Activated naive CD4-positive, alpha-beta T cell treated with anti-CD3 and anti-CD28 coated beads, Interleukin-2, amount 50 U/mL, for 24 hours (primary cell): ENCODE results near the gene TNS4.

Experiments used
- H3K27ac Mint-ChIP-seq: one replicate; pipeline ENCODE4 v1.8.0; 2021; ENCODE audit warnings: mild to moderate bottlenecking, mixed read lengths
- H3K27me3 Mint-ChIP-seq: one replicate; pipeline ENCODE4 v1.8.0; 2021; ENCODE audit warnings: mixed read lengths
- H3K36me3 Mint-ChIP-seq: one replicate; pipeline ENCODE4 v1.8.0; 2021; ENCODE audit warnings: mixed read lengths
- H3K4me1 Mint-ChIP-seq: one replicate; pipeline ENCODE4 v1.8.0; 2021; ENCODE audit warnings: mixed read lengths
- H3K4me3 Mint-ChIP-seq: one replicate; pipeline ENCODE4 v1.8.0; 2021; ENCODE audit warnings: mild to moderate bottlenecking, mixed read lengths
- H3K9me3 Mint-ChIP-seq: one replicate; pipeline ENCODE4 v1.8.0; 2021; ENCODE audit warnings: mixed read lengths

The TNS4 gene

DNA sequence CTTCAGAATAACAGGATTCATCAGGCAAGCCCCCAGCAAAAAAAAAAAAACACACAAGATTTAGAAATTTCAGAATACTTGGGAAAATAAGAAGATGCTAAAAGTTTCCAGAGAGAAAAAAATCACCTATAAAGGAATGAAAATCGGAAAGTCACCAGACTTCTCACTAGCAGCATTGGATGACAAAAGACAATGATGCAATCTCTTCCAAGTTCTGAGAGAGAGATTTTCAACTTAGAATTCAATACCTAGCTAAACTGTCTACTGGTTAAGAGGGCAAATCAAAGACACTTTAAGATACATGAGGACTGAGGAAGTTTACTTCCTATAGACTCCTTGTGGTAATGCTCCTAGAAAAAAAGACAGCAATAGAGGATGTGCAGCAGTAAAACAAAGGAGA lies 23.9 kb upstream of the TNS4 start:
- Mint-ChIP-seq H3K9me3 (peaks cover 8% of the 10 kb centered on the region), H3K4me3 (no peak overlapping the region), H3K27ac (no peak overlapping the region), H3K27me3 (no peaks in the 10 kb centered on the region), H3K36me3 (peaks cover 17% of the 10 kb centered on the region), H3K4me1 (peaks cover 32% of the 10 kb centered on the region)

DNA sequence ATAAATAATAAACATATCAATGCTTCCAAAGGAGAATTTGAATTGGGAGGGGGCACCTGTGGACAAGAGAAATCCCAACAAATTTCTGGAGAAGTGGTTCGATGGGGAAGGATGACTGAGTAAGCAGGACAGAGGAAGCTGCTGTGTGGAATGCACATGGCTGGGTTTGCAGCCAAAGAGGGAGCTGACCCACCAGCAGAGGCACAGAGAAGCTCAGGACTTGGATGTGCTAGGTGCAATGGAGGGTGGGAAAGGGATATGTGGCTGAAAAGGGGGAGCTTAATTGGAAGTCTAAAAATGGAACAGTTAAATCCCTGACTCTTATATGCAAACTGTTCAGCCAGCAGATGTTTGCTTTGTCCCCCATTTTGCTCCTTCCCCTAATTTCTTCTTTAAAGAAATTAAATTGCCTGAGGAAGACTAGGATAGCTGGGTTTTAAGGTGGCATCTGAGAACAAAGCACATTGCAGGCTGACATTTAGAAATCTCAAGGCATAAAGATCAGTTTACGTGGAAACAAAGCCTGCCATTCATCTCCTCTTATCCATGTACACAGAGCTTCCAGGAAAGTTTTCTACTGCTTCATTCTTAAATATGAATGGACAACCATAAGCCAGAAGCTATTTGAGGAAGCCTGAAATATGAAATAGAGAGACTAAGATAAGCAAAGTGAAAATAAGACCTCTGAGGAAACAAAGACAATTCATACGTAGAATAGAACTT lies 23.0 kb upstream of the TNS4 start:
- H3K4me1 Mint-ChIP-seq = peaks cover 32% of the 10 kb centered on the region
- H3K36me3 Mint-ChIP-seq = peaks cover 17% of the 10 kb centered on the region
- H3K27ac Mint-ChIP-seq = no peak overlapping the region

GRCh38 chr17:40522961-40523310 lies 21.5 kb upstream of the TNS4 start:
- Mint-ChIP-seq H3K4me1 (peaks cover 30% of the 10 kb centered on the region), H3K27ac (no peak overlapping the region)

More for the DNA sequence above, 23.0 kb upstream of the TNS4 start:
- H3K27me3 Mint-ChIP-seq = no peaks in the 10 kb centered on the region
- H3K4me3 Mint-ChIP-seq = no peak overlapping the region
- H3K9me3 Mint-ChIP-seq = peaks cover 8% of the 10 kb centered on the region

DNA sequence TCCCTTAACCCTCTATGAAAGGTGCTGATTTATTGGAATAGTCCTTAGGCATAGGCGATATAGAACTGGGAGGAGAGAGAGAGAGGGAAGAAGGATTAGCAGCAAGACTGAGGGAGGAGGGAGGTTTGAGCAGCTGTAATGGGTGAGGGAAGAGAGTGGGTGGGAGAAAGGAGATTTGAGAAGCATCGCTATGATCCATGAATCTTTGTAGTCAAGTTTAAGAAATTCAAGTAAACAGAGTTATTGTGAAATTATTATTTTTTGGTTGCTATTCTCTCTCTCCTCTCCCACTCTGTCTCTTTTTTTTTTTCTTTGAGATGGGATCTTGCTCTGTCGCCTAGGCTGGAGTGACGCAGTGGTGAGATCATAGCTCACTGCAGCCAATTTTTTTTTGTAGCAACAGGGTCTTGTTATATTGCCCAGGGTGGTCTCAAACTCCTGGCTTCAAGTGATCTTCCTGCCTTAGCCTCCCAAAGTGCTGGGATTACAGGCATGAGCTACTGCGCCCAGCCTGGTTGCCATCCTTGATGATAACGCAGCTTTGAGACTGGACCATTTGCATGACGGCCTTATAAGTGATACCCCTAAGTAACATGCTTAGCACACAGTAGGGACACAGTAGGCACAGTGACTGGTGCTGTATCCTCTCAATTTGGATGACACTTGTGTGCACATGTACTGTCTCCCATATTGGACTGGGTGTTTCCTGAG lies 21.0 kb upstream of the TNS4 start:
- Mint-ChIP-seq H3K4me3 (no peak overlapping the region), H3K27ac (no peak overlapping the region), H3K9me3 (peaks cover 8% of the 10 kb centered on the region), H3K4me1 (peaks cover 33% of the 10 kb centered on the region), H3K36me3 (peaks cover 17% of the 10 kb centered on the region), H3K27me3 (no peaks in the 10 kb centered on the region)

More at GRCh38 chr17:40522961-40523310, 21.5 kb upstream of the TNS4 start:
- no peaks in the 10 kb centered on the region for H3K27me3 Mint-ChIP-seq
- H3K36me3 Mint-ChIP-seq = peaks cover 17% of the 10 kb centered on the region
- no peak overlapping the region for H3K4me3 Mint-ChIP-seq
- H3K9me3 Mint-ChIP-seq = peaks cover 8% of the 10 kb centered on the region

- H3K4me1 Mint-ChIP-seq = peaks cover 46% of the 10 kb centered on the region
- no peak overlapping the region for H3K4me3 Mint-ChIP-seq
- peaks cover 17% of the 10 kb centered on the region for H3K36me3 Mint-ChIP-seq
- H3K27me3 Mint-ChIP-seq = no peaks in the 10 kb centered on the region
- H3K9me3 Mint-ChIP-seq = peaks cover 8% of the 10 kb centered on the region
- H3K27ac Mint-ChIP-seq = no peak overlapping the region
Measured at GRCh38 chr17:40520991-40521453, 19.6 kb upstream of the TNS4 start.

DNA sequence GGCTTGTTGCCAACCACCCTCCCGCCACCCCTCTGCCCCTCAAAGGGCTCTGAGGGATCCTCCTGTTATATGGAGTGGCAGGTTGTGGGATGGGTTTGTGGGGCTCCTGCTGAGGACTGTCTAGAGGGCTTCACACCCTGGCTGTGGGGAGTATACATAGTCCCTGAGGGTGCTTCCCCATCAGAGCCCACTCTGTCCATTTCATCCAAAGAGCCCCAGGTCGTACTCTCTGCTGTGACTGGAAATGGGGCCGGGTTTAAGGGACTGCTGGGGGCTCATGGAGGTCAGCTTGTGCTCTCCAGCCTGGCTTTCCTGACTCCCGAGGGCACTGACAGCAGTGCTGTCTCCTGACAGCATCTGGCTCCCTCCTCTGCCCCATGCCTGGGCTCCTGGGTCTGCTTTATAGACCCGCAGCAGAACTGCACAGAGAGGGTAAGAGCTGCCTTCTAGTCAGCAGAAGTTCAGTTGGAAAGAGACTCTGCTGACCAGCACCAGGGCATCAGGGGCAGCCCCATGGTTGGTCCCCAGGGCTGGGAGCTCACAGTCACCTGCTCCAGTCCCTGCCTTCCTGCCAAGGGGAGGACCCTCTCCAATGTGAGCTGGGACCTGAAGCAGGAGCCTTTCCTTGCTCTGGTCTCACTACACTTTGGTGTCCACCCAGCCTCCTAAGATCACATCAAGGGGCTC lies 17.8 kb upstream of the TNS4 start:
- no peak overlapping the region for H3K27ac Mint-ChIP-seq
- no peak overlapping the region for H3K4me3 Mint-ChIP-seq
- H3K36me3 Mint-ChIP-seq = peaks cover 8% of the 10 kb centered on the region
- H3K4me1 Mint-ChIP-seq = peaks cover 64% of the 10 kb centered on the region
- H3K9me3 Mint-ChIP-seq = no peaks in the 10 kb centered on the region
- H3K27me3 Mint-ChIP-seq = no peaks in the 10 kb centered on the region

DNA sequence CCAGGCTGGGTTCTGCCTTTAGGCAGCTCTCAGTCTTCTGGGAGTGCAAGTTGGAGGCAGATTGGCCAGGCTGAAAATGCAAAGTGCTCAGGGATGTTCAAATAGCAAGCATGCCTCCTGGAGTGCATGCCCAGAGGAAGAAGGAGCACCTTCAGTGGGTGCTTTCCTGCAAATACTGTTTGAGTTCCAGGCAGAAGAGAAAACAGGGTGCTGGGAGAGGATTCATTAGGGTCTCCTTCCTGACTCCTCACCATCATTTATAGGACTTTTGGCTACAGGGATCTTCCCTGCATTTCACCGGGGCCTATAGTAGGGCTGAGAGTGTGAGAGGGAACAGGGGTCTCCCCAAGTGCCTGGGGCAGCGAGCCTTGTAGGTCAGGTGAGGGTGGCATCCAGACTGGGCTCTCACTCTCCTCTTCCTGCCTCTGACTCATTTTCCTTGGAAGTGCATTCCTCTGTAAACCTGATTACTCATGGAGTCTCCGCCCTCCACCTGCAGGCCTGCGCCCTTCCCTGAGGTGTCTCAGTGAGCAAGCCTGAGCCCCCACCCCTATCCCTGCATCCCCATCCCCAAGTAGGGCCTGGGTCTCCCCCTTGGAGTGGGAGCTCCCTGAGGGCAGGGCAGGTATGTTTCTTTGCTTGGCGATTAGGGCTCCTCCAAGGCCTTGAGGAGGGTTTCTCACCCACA lies 17.1 kb upstream of the TNS4 start:
- peaks cover 70% of the 10 kb centered on the region for H3K4me1 Mint-ChIP-seq
- H3K4me3 Mint-ChIP-seq = no peak overlapping the region
- H3K27ac Mint-ChIP-seq = no peak overlapping the region
- H3K36me3 Mint-ChIP-seq = peaks cover 4% of the 10 kb centered on the region
- peaks cover 1% of the 10 kb centered on the region for H3K27me3 Mint-ChIP-seq
- no peaks in the 10 kb centered on the region for H3K9me3 Mint-ChIP-seq

- peaks cover 70% of the 10 kb centered on the region for H3K4me1 Mint-ChIP-seq
- H3K27ac Mint-ChIP-seq = peak overlapping the region; percentile 38
- no peaks in the 10 kb centered on the region for H3K9me3 Mint-ChIP-seq
- H3K4me3 Mint-ChIP-seq = peak overlapping the region; percentile 65
- no peaks in the 10 kb centered on the region for H3K36me3 Mint-ChIP-seq
- peaks cover 1% of the 10 kb centered on the region for H3K27me3 Mint-ChIP-seq
Measured at GRCh38 chr17:40517981-40518380, 16.6 kb upstream of the TNS4 start.

DNA sequence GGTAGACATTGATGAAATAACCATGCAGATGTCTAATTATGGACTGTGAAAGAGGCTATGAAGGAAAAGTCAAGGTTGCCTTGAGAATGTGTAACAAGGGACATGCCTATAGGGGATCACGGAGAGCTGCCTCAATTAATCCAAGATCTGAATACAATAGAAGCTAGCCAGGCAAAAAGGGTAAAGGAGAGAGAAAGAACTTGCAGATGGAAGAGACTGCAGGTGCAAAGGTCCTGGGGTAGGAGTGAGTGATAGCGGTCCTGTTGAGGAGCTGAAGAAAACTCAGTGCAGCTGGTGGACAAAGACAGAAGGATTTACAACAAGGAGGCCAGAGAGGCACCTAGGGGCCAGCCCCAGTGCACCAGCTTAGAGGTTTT lies 15.9 kb upstream of the TNS4 start:
- peak overlapping the region; percentile 31 for H3K27ac Mint-ChIP-seq
- H3K9me3 Mint-ChIP-seq = no peaks in the 10 kb centered on the region
- peaks cover 1% of the 10 kb centered on the region for H3K27me3 Mint-ChIP-seq
- H3K36me3 Mint-ChIP-seq = no peaks in the 10 kb centered on the region
- peak overlapping the region; percentile 81 for H3K4me3 Mint-ChIP-seq
- H3K4me1 Mint-ChIP-seq = peaks cover 67% of the 10 kb centered on the region

DNA sequence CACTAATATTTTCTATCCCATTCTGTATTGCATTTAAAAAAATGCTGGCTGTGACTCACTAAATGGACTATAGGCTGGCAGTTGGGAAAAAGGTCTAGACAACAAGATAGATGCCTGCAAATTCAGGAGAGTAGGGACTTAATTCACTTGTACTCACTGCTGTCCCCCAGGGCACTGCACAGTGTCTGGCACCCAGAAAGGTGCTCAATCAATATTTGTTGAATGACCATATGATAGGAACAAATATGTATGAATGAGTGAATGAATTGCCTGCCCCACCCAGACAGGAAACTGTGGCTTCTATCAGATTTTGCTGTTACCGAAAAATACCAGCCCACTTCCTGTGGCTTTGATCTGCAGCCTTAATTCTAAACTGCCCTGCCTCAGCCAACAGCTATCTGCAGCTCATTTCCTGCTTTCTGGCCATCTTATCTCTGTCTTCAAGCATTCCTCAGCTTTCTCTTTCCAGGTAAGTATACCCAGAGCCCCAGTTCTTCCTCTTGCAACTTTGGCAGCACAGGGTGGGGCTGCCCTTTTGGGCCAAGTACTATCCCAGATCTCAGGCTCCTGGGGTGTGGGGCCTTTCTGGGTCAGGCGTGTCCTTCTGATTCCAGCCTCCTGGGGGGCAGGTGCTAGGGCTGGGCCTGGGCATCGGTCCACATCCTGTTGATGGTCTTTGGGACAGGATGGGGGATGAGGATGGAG lies 15.3 kb upstream of the TNS4 start:
- Mint-ChIP-seq H3K4me3 (peak overlapping the region; percentile 81), H3K4me1 (peaks cover 64% of the 10 kb centered on the region), H3K27me3 (peaks cover 1% of the 10 kb centered on the region), H3K27ac (peak overlapping the region; percentile 33), H3K36me3 (no peaks in the 10 kb centered on the region), H3K9me3 (no peaks in the 10 kb centered on the region)

DNA sequence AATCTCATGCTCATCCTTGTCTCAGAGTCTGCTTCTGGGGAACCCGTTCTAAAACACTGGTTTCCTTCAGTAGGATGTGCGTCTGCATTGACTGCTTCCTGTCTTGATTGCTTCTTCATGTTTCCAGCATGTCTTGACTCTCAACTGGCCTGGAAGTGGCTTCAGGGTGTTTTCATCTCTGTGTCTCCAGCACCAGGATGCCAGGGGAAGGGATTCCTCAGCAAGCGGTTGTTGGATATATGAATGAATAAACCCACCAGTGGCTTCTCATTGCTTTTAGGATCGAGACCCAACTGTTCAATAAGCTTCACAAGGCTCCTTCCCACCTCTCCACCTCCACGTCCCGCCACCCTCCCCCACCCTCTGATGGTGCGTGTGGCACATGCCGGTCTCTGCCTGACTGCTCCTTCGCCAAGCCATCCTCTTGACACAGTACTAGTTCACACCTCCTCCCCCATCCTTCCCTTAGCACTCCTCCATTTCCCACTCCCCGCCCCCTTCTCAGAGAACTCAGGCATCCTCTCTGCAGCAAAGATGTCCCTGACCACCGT lies 14.1 kb upstream of the TNS4 start:
- H3K27ac Mint-ChIP-seq = peak overlapping the region; percentile 80

DNA sequence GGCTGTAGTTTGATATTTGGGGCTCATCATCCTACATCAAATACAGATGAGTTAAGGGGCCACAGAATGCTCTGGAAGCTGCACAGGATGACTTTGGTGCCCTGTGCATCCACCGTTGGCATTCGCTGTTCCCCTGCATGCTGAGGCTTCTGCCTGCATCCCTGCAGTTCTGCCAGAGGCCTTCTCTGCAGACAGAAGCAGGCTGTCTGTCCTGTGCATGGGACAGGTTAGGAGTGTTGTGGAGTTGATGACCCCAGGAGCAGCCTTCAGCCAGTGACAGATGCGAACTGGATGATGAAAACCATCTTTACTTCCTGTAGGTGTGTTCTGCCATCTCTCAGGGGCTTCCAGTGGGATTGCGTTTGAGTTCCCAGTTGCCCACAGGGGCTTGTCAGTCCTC lies 13.6 kb upstream of the TNS4 start:
- Mint-ChIP-seq H3K9me3 (no peaks in the 10 kb centered on the region), H3K4me1 (peaks cover 56% of the 10 kb centered on the region), H3K27ac (peak overlapping the region; percentile 80), H3K36me3 (no peaks in the 10 kb centered on the region), H3K4me3 (peak overlapping the region; percentile 81), H3K27me3 (peaks cover 1% of the 10 kb centered on the region)

More for the DNA sequence above, 14.1 kb upstream of the TNS4 start:
- peaks cover 56% of the 10 kb centered on the region for H3K4me1 Mint-ChIP-seq
- peak overlapping the region; percentile 81 for H3K4me3 Mint-ChIP-seq
- H3K9me3 Mint-ChIP-seq = no peaks in the 10 kb centered on the region
- peaks cover 1% of the 10 kb centered on the region for H3K27me3 Mint-ChIP-seq
- no peaks in the 10 kb centered on the region for H3K36me3 Mint-ChIP-seq

- peaks cover 52% of the 10 kb centered on the region for H3K4me1 Mint-ChIP-seq
- peak overlapping the region; percentile 65 for H3K4me3 Mint-ChIP-seq
- peaks cover 1% of the 10 kb centered on the region for H3K27me3 Mint-ChIP-seq
- no peaks in the 10 kb centered on the region for H3K9me3 Mint-ChIP-seq
- H3K36me3 Mint-ChIP-seq = no peaks in the 10 kb centered on the region
- peak overlapping the region; percentile 51 for H3K27ac Mint-ChIP-seq
Measured at GRCh38 chr17:40514013-40514875, 12.8 kb upstream of the TNS4 start.

DNA sequence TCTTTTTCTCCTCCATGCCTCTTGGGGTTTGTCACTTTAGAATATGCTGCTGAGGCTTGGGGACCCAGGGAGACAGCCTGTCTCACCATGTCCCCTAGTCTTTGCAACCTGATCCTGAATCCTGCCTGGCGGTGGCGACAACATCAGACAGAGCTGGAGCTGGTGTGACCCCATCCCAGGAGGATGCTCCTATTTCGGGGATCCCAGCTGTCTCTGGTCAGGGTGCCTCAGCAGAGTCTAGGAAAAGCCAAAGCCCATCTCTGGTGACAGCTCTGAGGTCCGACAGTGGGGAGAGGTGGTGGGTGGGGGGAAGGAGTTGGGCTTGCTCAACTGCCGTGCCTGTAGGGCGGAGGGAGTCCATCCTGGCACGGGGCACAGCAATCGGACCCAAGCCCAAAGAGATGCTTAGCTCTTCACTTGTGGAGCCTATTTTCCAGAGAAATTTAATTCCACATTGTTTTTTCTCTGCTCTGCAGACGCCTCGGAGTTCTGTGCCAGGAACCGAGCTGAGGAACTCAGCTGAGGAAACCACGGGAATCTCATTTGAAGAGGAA lies 10.3 kb upstream of the TNS4 start:
- Mint-ChIP-seq H3K36me3 (no peaks in the 10 kb centered on the region), H3K9me3 (no peaks in the 10 kb centered on the region), H3K4me3 (no peak overlapping the region), H3K27me3 (peaks cover 1% of the 10 kb centered on the region), H3K4me1 (peaks cover 31% of the 10 kb centered on the region), H3K27ac (no peak overlapping the region)
